NCI-H2081 treated with DMSO at 0.1 percent for 48 hours (cell line): ENCODE data around the gene RSPRY1.
"Not testable (repeated sequence)": the region's sequence is repeated elsewhere in the genome, so short reads cannot be mapped to it uniquely, and the experiment has no call there.

Experiments
- DNase-seq: peaks from one replicate; lab custom pipeline; 2025; lab: John Stamatoyannopoulos, UW

RSPRY1 gene

GRCh38 chr16:57186872-57187854, 1.0 kb downstream of the RSPRY1 start:
- no peak for DNase-seq

- DNase-seq, result not testable (repeated sequence)
These were observed 2.0 kb downstream of the RSPRY1 start for GRCh38 chr16:57187902-57188710.

- DNase-seq, result no peak
These were observed 2.5 kb downstream of the RSPRY1 start for GRCh38 chr16:57188711-57189002.

GRCh38 chr16:57189527-57189926, 3.4 kb downstream of the RSPRY1 start:
- DNase-seq, result not testable (repeated sequence)

- no peak for DNase-seq
These were observed 4.0 kb downstream of the RSPRY1 start for GRCh38 chr16:57190136-57190535.

GRCh38 chr16:57191056-57191571, 5.0 kb downstream of the RSPRY1 start:
- DNase-seq, result no peak

GRCh38 chr16:57192146-57192545, 6.0 kb downstream of the RSPRY1 start:
- no peak for DNase-seq

- DNase-seq, result no peak
These were observed 6.8 kb downstream of the RSPRY1 start for GRCh38 chr16:57192720-57193486.

- DNase-seq, result no peak
These were observed 8.4 kb downstream of the RSPRY1 start for GRCh38 chr16:57194512-57194911.

GRCh38 chr16:57196286-57196685, 10.2 kb downstream of the RSPRY1 start:
- DNase-seq, result no peak

- no peak for DNase-seq
These were observed 10.6 kb downstream of the RSPRY1 start for GRCh38 chr16:57196753-57197152.

- not testable (repeated sequence) for DNase-seq
These were observed 14.2 kb downstream of the RSPRY1 start for GRCh38 chr16:57200321-57200720.

- not testable (repeated sequence) for DNase-seq
These were observed 14.8 kb downstream of the RSPRY1 start for GRCh38 chr16:57200926-57201325.

- DNase-seq, result no peak
These were observed 16.2 kb downstream of the RSPRY1 start for GRCh38 chr16:57202095-57202886.

GRCh38 chr16:57203451-57203850, 17.3 kb downstream of the RSPRY1 start:
- DNase-seq, result no peak

- no peak for DNase-seq
These were observed 18.5 kb downstream of the RSPRY1 start for GRCh38 chr16:57204675-57205074.

GRCh38 chr16:57208926-57209325, 22.8 kb downstream of the RSPRY1 start:
- DNase-seq, result no peak

- DNase-seq, result no peak
These were observed 23.7 kb downstream of the RSPRY1 start for GRCh38 chr16:57209780-57210179.

GRCh38 chr16:57213462-57213861, 27.3 kb downstream of the RSPRY1 start:
- no peak for DNase-seq

GRCh38 chr16:57216968-57217367, 30.8 kb downstream of the RSPRY1 start:
- DNase-seq, result no peak

GRCh38 chr16:57223057-57223456, 36.9 kb downstream of the RSPRY1 start:
- no peak for DNase-seq
